Measurements from ENCODE around the gene IRS1. TPM values are rescaled to one million over a fixed set of nuclear protein-coding genes. Genes with fewer than 3 reads are reported as not detected.

The IRS1 gene
- total RNA-seq, 1 experiment from 2014 or later = 10.5 TPM

- Mint-ChIP-seq H3K4me1 (ENCODE audit: insufficient read depth, unreplicated experiment) (peaks cover 5% of the 10 kb centered on the region), H3K36me3 (ENCODE audit: insufficient read depth, unreplicated experiment) (peaks cover 6% of the 10 kb centered on the region), H3K27ac (ENCODE audit: low read depth, unreplicated experiment) (no peak overlapping the region), H3K4me3 (ENCODE audit: unreplicated experiment) (no peak overlapping the region), H3K27me3 (ENCODE audit: insufficient read depth, unreplicated experiment) (peaks cover 7% of the 10 kb centered on the region), H3K9me3 (ENCODE audit: unreplicated experiment) (no peaks in the 10 kb centered on the region)
- ChIA-PET CTCF (interaction anchor here (0.5 to 6.3 kb wide), 42 partner anchors 8 to 1136 kb away, joined by 3 to 43 read pairs (median 3); no protein-coding TSS in a partner anchor), POLR2A (interaction anchor here (0.6 to 3.0 kb wide), 15 partner anchors 8 to 1137 kb away, joined by 3 to 14 read pairs (median 5); partner anchors contain the start of gene RHBDD1)
- intact Hi-C loops (cut with micrococcal nuclease) = loop anchor here (1.0 to 2.0 kb wide), 4 partner anchors 182 to 1132 kb away; no protein-coding TSS in a partner anchor
- peak; percentile 86 for DNase-seq (ENCODE audit: unreplicated experiment)
- peak; percentile 52 for TF ChIP-seq CTCF (IDR thresholded peaks at IDR 0.05; ENCODE audit: unreplicated experiment)
- no TSS peak for BruUV-seq (replicated peaks)
Observed at GRCh38 chr2:226802573-226802972, 3.0 kb upstream of the IRS1 start.

GRCh38 chr2:226800941-226801784 lies 1.5 kb upstream of the IRS1 start:
- ChIA-PET POLR2A (interaction anchor here (1.2 to 13.1 kb wide), 5 partner anchors 45 to 912 kb away, joined by 3 to 114 read pairs (median 10); no protein-coding TSS in a partner anchor), CTCF (interaction anchor here (0.6 to 6.3 kb wide), 13 partner anchors 13 to 1135 kb away, joined by 3 to 43 read pairs (median 3); no protein-coding TSS in a partner anchor)

GRCh38 chr2:226799976-226800940 lies 638 bp upstream of the IRS1 start:
- Mint-ChIP-seq H3K27ac (ENCODE audit: low read depth, unreplicated experiment) (no peak overlapping the region), H3K27me3 (ENCODE audit: insufficient read depth, unreplicated experiment) (no peaks in the 10 kb centered on the region), H3K4me1 (ENCODE audit: insufficient read depth, unreplicated experiment) (peaks cover 21% of the 10 kb centered on the region), H3K36me3 (ENCODE audit: insufficient read depth, unreplicated experiment) (peaks cover 22% of the 10 kb centered on the region), H3K4me3 (ENCODE audit: unreplicated experiment) (peak overlapping the region; percentile 73), H3K9me3 (ENCODE audit: unreplicated experiment) (no peaks in the 10 kb centered on the region)
- intact Hi-C loops (cut with micrococcal nuclease) = loop anchor here (1.0 to 10.0 kb wide), 5 partner anchors 215 to 765 kb away; no protein-coding TSS in a partner anchor
- DNase-seq (ENCODE audit: unreplicated experiment) = no peak
- no TSS peak for BruUV-seq (replicated peaks)
- TF ChIP-seq CTCF (IDR thresholded peaks at IDR 0.05; ENCODE audit: unreplicated experiment) = peak; percentile 11
- POLR2A ChIA-PET = interaction anchor here (0.6 to 13.1 kb wide), 14 partner anchors 9 to 1128 kb away, joined by 3 to 114 read pairs (median 4); partner anchors contain the start of gene RHBDD1
- CTCF ChIA-PET = interaction anchor here (0.6 to 6.3 kb wide), 26 partner anchors 12 to 1136 kb away, joined by 3 to 43 read pairs (median 3); no protein-coding TSS in a partner anchor

More at GRCh38 chr2:226800941-226801784, 1.5 kb upstream of the IRS1 start:
- no peak overlapping the region for H3K27ac Mint-ChIP-seq (ENCODE audit: low read depth, unreplicated experiment)
- intact Hi-C loops (cut with micrococcal nuclease) = no loop called here
- peak overlapping the region; percentile 73 for H3K4me3 Mint-ChIP-seq (ENCODE audit: unreplicated experiment)
- BruUV-seq (replicated peaks) = no TSS peak
- no peaks in the 10 kb centered on the region for H3K9me3 Mint-ChIP-seq (ENCODE audit: unreplicated experiment)
- DNase-seq (ENCODE audit: unreplicated experiment) = no peak
- TF ChIP-seq CTCF (IDR thresholded peaks at IDR 0.05; ENCODE audit: unreplicated experiment) = no peak
- H3K4me1 Mint-ChIP-seq (ENCODE audit: insufficient read depth, unreplicated experiment) = peaks cover 13% of the 10 kb centered on the region
- H3K27me3 Mint-ChIP-seq (ENCODE audit: insufficient read depth, unreplicated experiment) = no peaks in the 10 kb centered on the region
- peaks cover 18% of the 10 kb centered on the region for H3K36me3 Mint-ChIP-seq (ENCODE audit: insufficient read depth, unreplicated experiment)

All from MCF 10A (cell line).